ENCODE measurements around the gene MBP. TPM values are rescaled to one million over a fixed set of nuclear protein-coding genes. Genes with fewer than 3 reads are reported as not detected.
"Not testable (repeated sequence)": the region's sequence is repeated elsewhere in the genome, so short reads cannot be mapped to it uniquely, and the experiment has no call there.

Gene MBP
- total and polyA plus RNA-seq, 5 experiments from 2014 or later, result 89.2 to 148 (median 105) TPM

DNA sequence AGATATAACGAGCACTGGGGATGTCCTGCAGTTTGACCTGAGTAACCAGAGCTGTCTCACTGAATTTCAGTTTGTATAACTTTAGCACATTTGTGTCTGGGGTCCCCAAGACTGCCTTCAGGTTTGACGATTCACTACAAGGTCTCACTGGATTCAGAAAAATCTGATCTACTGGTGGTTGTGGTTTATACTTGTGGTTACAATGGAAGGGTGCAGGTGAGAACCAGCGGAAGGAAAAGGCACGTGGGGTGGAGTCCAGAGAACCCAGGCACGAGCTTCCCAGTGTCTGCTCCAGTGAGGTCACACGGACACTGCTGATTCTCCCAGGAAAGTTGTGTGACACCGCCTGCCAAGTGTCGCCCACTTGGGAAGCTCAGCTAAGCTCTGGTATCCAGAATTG lies 184.2 kb downstream of the MBP start:
- no peak for ATAC-seq

DNA sequence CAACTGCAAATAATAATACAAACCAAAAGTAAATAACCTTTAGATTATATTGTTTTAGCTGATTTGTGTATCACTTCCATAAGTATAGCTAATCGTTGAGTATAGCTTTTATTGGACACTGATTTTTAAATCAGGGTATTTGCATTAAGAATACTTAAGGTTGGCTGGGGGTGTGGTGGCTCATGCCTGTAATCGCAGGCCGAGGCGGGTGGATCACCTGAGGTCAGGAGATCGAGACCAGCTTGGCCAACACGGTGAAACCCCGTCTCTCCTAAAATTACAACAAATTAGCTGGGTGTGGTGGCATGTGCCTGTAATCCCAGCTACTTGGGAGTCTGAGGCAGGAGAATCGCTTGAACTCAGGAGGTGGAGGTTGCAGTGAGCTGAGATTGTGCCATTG lies 188.2 kb downstream of the MBP start:
- Mint-ChIP-seq H3K4me1 (peaks cover 14 to 29% (median 22%) of the 10 kb centered on the region in 4 donors), H3K36me3 (peaks cover 17 to 54% (median 45%) of the 10 kb centered on the region in 3 donors)
- H3K4me3 Mint-ChIP-seq, H3K27me3 Mint-ChIP-seq, ATAC-seq, H3K9me3 Mint-ChIP-seq, H3K27ac Mint-ChIP-seq, DNase-seq, POLR2A ChIA-PET: not testable (repeated sequence)

More for the DNA sequence above, 184.2 kb downstream of the MBP start:
- Mint-ChIP-seq H3K4me3 (peak overlapping the region in 2 of 10 donors; percentile 34 to 41), H3K4me1 (peaks cover 20 to 29% (median 24%) of the 10 kb centered on the region in 4 donors), H3K27me3 (no peaks in the 10 kb centered on the region), H3K9me3 (peaks cover 0 to 7% (median 0%) of the 10 kb centered on the region in 9 donors), H3K36me3 (peaks cover 17 to 77% (median 54%) of the 10 kb centered on the region in 3 donors), H3K27ac (peak overlapping the region in 2 of 10 donors; percentile 30 to 63)
- POLR2A ChIA-PET, result no interaction called here
- DNase-seq, result no peak

DNA sequence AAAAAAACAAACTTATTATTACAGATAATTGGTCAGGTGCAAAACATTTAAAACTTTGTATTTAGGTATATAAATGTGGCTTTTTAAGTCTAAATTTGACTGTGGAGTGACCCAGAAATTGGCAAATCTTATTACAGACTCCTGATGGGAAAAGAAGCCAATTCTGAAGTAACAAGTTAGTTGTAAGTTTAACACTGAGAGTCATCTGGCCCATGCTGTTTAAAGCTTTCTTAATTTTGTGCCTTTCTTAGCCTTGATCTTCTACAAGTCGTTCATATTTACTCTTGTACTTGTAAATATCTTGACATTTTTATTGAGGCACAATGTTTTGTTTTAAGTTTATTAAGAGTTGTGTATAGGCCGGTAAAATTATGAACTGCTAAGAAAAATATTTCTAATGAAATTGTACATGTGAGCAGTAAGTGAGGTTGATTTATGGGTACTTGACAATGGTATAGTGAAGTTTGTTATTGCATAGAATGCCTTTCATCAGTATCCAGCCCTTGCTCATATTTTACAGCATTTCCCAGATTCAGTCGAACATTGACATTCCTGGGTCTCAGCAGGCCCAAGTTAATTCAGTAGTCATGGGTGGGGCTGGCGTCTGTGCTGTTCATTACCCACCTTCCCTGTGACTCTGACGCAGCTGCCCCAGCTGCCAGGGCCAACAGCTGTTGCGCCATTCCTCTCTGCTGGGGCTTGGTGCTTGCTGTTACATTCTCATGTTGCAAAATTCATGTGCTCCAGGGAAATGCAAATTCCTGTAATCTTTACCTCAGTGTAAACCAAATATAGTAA lies 188.8 kb downstream of the MBP start:
- DNase-seq (no peak), ATAC-seq (no peak)
- Mint-ChIP-seq H3K9me3 (peaks cover 0 to 7% (median 0%) of the 10 kb centered on the region in 9 donors), H3K4me3 (no peak overlapping the region), H3K4me1 (peaks cover 14 to 28% (median 20%) of the 10 kb centered on the region in 4 donors), H3K36me3 (peaks cover 17 to 57% (median 42%) of the 10 kb centered on the region in 3 donors), H3K27ac (no peak overlapping the region), H3K27me3 (no peaks in the 10 kb centered on the region)
- POLR2A ChIA-PET, result no interaction called here

GRCh38 chr18:76941284-76941683 lies 191.3 kb downstream of the MBP start:
- peaks cover 12 to 59% (median 45%) of the 10 kb centered on the region in 3 donors for H3K36me3 Mint-ChIP-seq
- no peak for ATAC-seq
- DNase-seq, result no peak
- no peaks in the 10 kb centered on the region for H3K27me3 Mint-ChIP-seq
- no peak overlapping the region for H3K27ac Mint-ChIP-seq
- POLR2A ChIA-PET, result no interaction called here
- H3K9me3 Mint-ChIP-seq, result peaks cover 0 to 6% (median 0%) of the 10 kb centered on the region in 9 donors
- no peak overlapping the region for H3K4me3 Mint-ChIP-seq
- H3K4me1 Mint-ChIP-seq, result peaks cover 0 to 4% (median 1%) of the 10 kb centered on the region in 4 donors

DNA sequence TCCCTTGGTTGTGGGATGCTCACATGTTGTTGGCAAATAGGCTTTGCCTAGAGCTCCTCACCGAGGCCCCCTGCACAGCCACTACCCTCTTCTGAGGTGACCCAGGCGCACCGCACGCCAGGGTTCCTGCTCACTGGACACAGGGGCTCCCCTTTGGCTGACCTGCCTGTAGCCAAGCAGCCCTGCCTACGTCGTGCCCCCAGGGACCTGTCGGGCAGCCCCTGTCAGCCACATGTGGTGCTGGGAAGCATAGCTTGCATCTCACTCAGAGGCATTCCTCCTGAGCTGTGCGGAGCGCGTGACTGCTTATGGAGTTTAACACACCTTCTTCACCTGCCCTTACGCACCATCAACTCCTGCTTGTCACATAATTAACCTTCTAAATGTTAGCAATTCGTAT lies 194.0 kb downstream of the MBP start:
- POLR2A ChIA-PET, result no interaction called here
- no peaks in the 10 kb centered on the region for H3K4me1 Mint-ChIP-seq
- H3K4me3 Mint-ChIP-seq, result no peak overlapping the region
- no peaks in the 10 kb centered on the region for H3K27me3 Mint-ChIP-seq
- H3K36me3 Mint-ChIP-seq, result peaks cover 0 to 65% (median 42%) of the 10 kb centered on the region in 3 donors
- no peak overlapping the region for H3K27ac Mint-ChIP-seq
- ATAC-seq, result no peak
- no peaks in the 10 kb centered on the region for H3K9me3 Mint-ChIP-seq
- DNase-seq, result no peak

- H3K27ac Mint-ChIP-seq, result no peak overlapping the region
- H3K4me3 Mint-ChIP-seq, result no peak overlapping the region
- no peak for DNase-seq
- no peaks in the 10 kb centered on the region for H3K9me3 Mint-ChIP-seq
- no peak for ATAC-seq
- H3K36me3 Mint-ChIP-seq, result peaks cover 0 to 71% (median 39%) of the 10 kb centered on the region in 3 donors
- H3K27me3 Mint-ChIP-seq, result no peaks in the 10 kb centered on the region
- no peaks in the 10 kb centered on the region for H3K4me1 Mint-ChIP-seq
- POLR2A ChIA-PET, result no interaction called here
These were observed 195.0 kb downstream of the MBP start for GRCh38 chr18:76937597-76937996.

- DNase-seq, result no peak
- Mint-ChIP-seq H3K27ac (no peak overlapping the region), H3K9me3 (no peaks in the 10 kb centered on the region), H3K4me3 (no peak overlapping the region), H3K27me3 (no peaks in the 10 kb centered on the region), H3K36me3 (peaks cover 0 to 76% (median 43%) of the 10 kb centered on the region in 3 donors), H3K4me1 (no peaks in the 10 kb centered on the region)
- no peak for ATAC-seq
- POLR2A ChIA-PET, result interaction anchor here (1.2 kb wide), 1 partner anchor 12 kb away, joined by 3 read pairs; no protein-coding TSS in a partner anchor
These were observed 195.7 kb downstream of the MBP start for GRCh38 chr18:76936877-76937276.

- H3K27ac Mint-ChIP-seq, result no peak overlapping the region
- H3K4me1 Mint-ChIP-seq, result no peaks in the 10 kb centered on the region
- DNase-seq (no peak), ATAC-seq (no peak)
- POLR2A ChIA-PET, result interaction anchor here (1.2 kb wide), 1 partner anchor 10 kb away, joined by 3 read pairs; no protein-coding TSS in a partner anchor
- H3K27me3 Mint-ChIP-seq, result no peaks in the 10 kb centered on the region
- peaks cover 0 to 83% (median 44%) of the 10 kb centered on the region in 3 donors for H3K36me3 Mint-ChIP-seq
- no peaks in the 10 kb centered on the region for H3K9me3 Mint-ChIP-seq
- H3K4me3 Mint-ChIP-seq, result no peak overlapping the region
These were observed 196.8 kb downstream of the MBP start for GRCh38 chr18:76935722-76936337.

DNA sequence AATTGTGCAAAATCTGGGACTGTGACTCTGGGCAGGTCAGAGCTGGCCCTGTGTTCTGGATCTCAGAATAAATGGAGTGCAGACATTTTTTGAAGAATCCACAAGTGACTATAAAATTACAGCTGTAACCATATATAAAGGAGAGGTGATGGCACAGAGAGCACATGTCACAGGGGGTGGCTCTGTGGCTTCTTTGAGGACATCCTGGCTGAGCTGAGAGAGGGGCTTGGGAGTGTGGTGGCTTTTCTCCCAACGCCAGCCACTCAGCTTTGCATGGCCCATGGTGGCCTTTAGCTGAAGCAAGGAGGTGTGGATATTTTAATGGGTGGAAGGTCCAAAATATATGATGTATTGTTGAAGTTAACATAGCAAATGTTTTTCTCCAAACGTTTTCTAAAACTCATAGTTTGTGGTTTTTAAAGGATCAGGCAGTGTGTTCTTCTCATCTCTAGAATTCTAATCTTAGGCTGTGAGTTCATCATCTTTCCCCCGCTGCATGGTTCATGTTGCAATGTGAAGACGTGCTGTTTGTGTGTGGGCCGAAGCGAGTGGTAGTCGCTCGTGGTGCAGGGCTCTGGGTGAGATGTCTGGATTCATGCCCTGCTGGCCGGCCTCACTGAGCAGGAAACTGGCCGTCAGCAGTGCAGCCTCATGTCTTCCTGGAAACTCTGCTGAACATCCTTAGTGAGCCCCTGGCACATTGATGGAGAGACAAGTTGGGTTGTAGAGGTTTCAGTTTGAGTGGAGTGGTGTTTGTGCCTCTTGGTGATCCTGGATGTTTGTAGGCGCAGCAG lies 200.4 kb downstream of the MBP start:
- H3K4me3 Mint-ChIP-seq, result no peak overlapping the region
- POLR2A ChIA-PET, result no interaction called here
- H3K36me3 Mint-ChIP-seq, result peaks cover 5 to 90% (median 45%) of the 10 kb centered on the region in 3 donors
- H3K9me3 Mint-ChIP-seq, result no peaks in the 10 kb centered on the region
- no peaks in the 10 kb centered on the region for H3K27me3 Mint-ChIP-seq
- DNase-seq, result no peak
- no peak for ATAC-seq
- H3K27ac Mint-ChIP-seq, result peak overlapping the region in 1 of 10 donors; percentile 68
- H3K4me1 Mint-ChIP-seq, result no peaks in the 10 kb centered on the region

DNA sequence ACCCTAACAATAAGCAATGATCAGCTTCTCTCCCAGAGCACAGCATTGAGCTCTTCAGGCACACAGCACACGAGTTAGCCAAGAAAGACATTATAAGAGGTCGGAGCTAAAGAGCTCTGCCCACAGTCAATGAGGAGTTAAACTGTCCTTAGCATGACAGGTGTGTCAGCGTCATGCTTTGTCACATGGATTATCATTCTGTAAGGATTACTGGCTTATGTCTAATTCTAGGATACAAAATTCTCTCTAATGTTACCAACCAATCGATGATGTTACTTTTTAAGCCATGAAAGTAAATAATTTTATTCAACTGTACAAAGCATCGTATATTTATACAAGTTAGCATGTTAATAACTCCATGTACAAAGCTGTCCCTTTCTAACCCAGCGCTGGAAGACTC lies 201.4 kb downstream of the MBP start:
- POLR2A ChIA-PET, result no interaction called here
- Mint-ChIP-seq H3K27me3 (no peaks in the 10 kb centered on the region), H3K27ac (no peak overlapping the region), H3K4me1 (peaks cover 0 to 4% (median 0%) of the 10 kb centered on the region in 4 donors), H3K9me3 (no peaks in the 10 kb centered on the region), H3K36me3 (peaks cover 5 to 90% (median 38%) of the 10 kb centered on the region in 3 donors), H3K4me3 (no peak overlapping the region)
- no peak for ATAC-seq
- DNase-seq, result no peak
